Prostate gland (tissue), 2 donors: ENCODE measurements around the gene TMEM174. TPM values are rescaled to one million over a fixed set of nuclear protein-coding genes. Genes with fewer than 3 reads are reported as not detected.

ENCODE experiments used
- DNase-seq: peaks from one replicate; pipeline ENCODE4 v3.0.0-alpha.2; 2019; ENCODE audit warnings: low spot score
- H3K27ac ChIP-seq, 2 donors: fragments of 200-600 bp; sonication (generic); 2 replicates each; pipeline ENCODE4 v1.5.1; 2017 to 2019
- H3K27me3 ChIP-seq: fragments of 200-600 bp; sonication (generic); replicated peaks from 2 replicates; pipeline ENCODE4 v1.5.1; 2019; ENCODE audit not compliant: insufficient read depth
- H3K36me3 ChIP-seq, 2 donors: fragments of 200-600 bp; sonication (generic); 1 replicate in 1 of 2; 2 replicates in 1 of 2; pipeline versions ENCODE4 v1.5.1 to v1.8.1; 2017 to 2019
- H3K4me1 ChIP-seq: fragments of 200-600 bp; sonication (generic); replicated peaks from 2 replicates; pipeline ENCODE4 v1.5.1; 2019
- H3K4me3 ChIP-seq, 2 donors: fragments of 200-600 bp; sonication (generic); 2 replicates each; pipeline ENCODE4 v1.5.1; 2017 to 2019
- H3K9me3 ChIP-seq: fragments of 200-600 bp; sonication (generic); 2 replicates; pipeline ENCODE4 v1.5.1; 2017
- CTCF ChIP-seq, 4 experiments: fragments of 200-600 bp in 2 of 4; fragments of 450-650 bp in 2 of 4; sonication (generic) in 2 of 4; IDR thresholded peaks; 1 replicate in 3 of 4; 2 replicates in 1 of 4; pipeline ENCODE4 v1.5.1; 2016 to 2019; ENCODE audit warnings: antibody characterized with exemption in 4 of 4, mild to moderate bottlenecking in 2 of 4, moderate library complexity in 2 of 4
- POLR2A ChIP-seq: fragments of 450-650 bp; IDR thresholded peaks from one replicate; pipeline ENCODE4 v1.6.1; 2016; ENCODE audit warnings: antibody characterized with exemption, mild to moderate bottlenecking
- POLR2AphosphoS5 ChIP-seq: sonication (generic); formaldehyde crosslinking; IDR thresholded peaks from one replicate; pipeline ENCODE4 v1.6.1; 2017; ENCODE audit warnings: antibody characterized with exemption
- WGBS: methylation state at CpG from one replicate; pipeline ENCODE4 v1.1.5; 2018; 5-methylcytosine and 5-hydroxymethylcytosine counted together
- intact Hi-C: fragments of 100-400 bp; cut with DNase I; formaldehyde crosslinking; loops from one replicate; pipeline ENCODE4 v1.14.2; 2022
- total RNA-seq, 2 donors: library from RNA; depleted of rRNA; stranded (reverse); fragments of >200 nt; gene quantifications; one replicate each; pipeline ENCODE4 v1.1.0, GENCODE V29; 2016

TMEM174 gene
- total RNA-seq, 2 donors from 2014 or later: not detected

GRCh38 chr5:73189871-73190376 is 16.9 kb downstream of the TMEM174 start:
- no peaks in the 10 kb centered on the region for H3K4me1 ChIP-seq

GRCh38 chr5:73192370-73192769 is 19.4 kb downstream of the TMEM174 start:
- no peak for DNase-seq
- no peak overlapping the region for H3K27ac ChIP-seq
- TF ChIP-seq CTCF (IDR thresholded peaks at IDR 0.05) (no peak), POLR2A (no peak), POLR2AphosphoS5 (no peak)
- no peaks in the 10 kb centered on the region for H3K4me1 ChIP-seq
- no peaks in the 10 kb centered on the region for H3K36me3 ChIP-seq
- H3K4me3 ChIP-seq: no peak overlapping the region
- WGBS: 89% methylated on average over 4 of the region's 4 CpGs
- H3K27me3 ChIP-seq: no peaks in the 10 kb centered on the region
- intact Hi-C loops: no loop called here
- H3K9me3 ChIP-seq: no peaks in the 10 kb centered on the region

More at GRCh38 chr5:73189871-73190376, 16.9 kb downstream of the TMEM174 start:
- intact Hi-C loops: no loop called here
- H3K9me3 ChIP-seq: no peaks in the 10 kb centered on the region
- WGBS: 36% methylated on average over 6 of the region's 6 CpGs
- no peak overlapping the region for H3K27ac ChIP-seq
- no peak overlapping the region for H3K4me3 ChIP-seq
- no peaks in the 10 kb centered on the region for H3K36me3 ChIP-seq
- DNase-seq: no peak
- TF ChIP-seq POLR2A (no peak), CTCF (IDR thresholded peaks at IDR 0.05) (no peak), POLR2AphosphoS5 (no peak)
- H3K27me3 ChIP-seq: no peaks in the 10 kb centered on the region

- H3K36me3 ChIP-seq: no peaks in the 10 kb centered on the region
- no peaks in the 10 kb centered on the region for H3K4me1 ChIP-seq
- H3K27me3 ChIP-seq: no peaks in the 10 kb centered on the region
- TF ChIP-seq POLR2A (no peak), POLR2AphosphoS5 (no peak), CTCF (IDR thresholded peaks at IDR 0.05) (no peak)
- no peaks in the 10 kb centered on the region for H3K9me3 ChIP-seq
- intact Hi-C loops: no loop called here
- no peak for DNase-seq
- H3K27ac ChIP-seq: no peak overlapping the region
- 62% methylated on average over 4 of the region's 4 CpGs for WGBS
- H3K4me3 ChIP-seq: no peak overlapping the region
These were observed 20.6 kb downstream of the TMEM174 start for GRCh38 chr5:73193592-73193991.

- WGBS: 89% methylated on average over 1 of the region's 1 CpG
- Histone ChIP-seq H3K36me3 (no peaks in the 10 kb centered on the region), H3K27me3 (no peaks in the 10 kb centered on the region), H3K9me3 (no peaks in the 10 kb centered on the region), H3K27ac (no peak overlapping the region), H3K4me3 (no peak overlapping the region), H3K4me1 (no peaks in the 10 kb centered on the region)
- DNase-seq: no peak
- intact Hi-C loops: no loop called here
- TF ChIP-seq POLR2A (no peak), CTCF (IDR thresholded peaks at IDR 0.05) (no peak), POLR2AphosphoS5 (no peak)
These were observed 23.2 kb downstream of the TMEM174 start for GRCh38 chr5:73196201-73196600.

GRCh38 chr5:73197637-73198257 is 24.8 kb downstream of the TMEM174 start:
- Histone ChIP-seq H3K4me3 (no peak overlapping the region), H3K27ac (no peak overlapping the region), H3K36me3 (no peaks in the 10 kb centered on the region), H3K4me1 (no peaks in the 10 kb centered on the region), H3K27me3 (no peaks in the 10 kb centered on the region), H3K9me3 (no peaks in the 10 kb centered on the region)
- 82% methylated on average over 8 of the region's 8 CpGs for WGBS
- TF ChIP-seq POLR2A: no peak
- no peak for TF ChIP-seq POLR2AphosphoS5
- no peak for TF ChIP-seq CTCF (IDR thresholded peaks at IDR 0.05)
- DNase-seq: no peak
- intact Hi-C loops: no loop called here
